Endothelial cell of umbilical vein (primary cell): Measurements from ENCODE around the gene TTBK1.

Experiments used
- EZH2 ChIP-seq: IDR thresholded peaks from 2 replicates; pipeline ENCODE4 v1.6.1; 2012; ENCODE audit warnings: borderline replicate concordance, low read depth, mild to moderate bottlenecking, moderate library complexity, low read length, inconsistent platforms; ENCODE audit not compliant: severe bottlenecking
- FOS ChIP-seq: IDR thresholded peaks from 2 replicates; pipeline ENCODE4 v1.6.1; 2011; ENCODE audit warnings: mild to moderate bottlenecking, low read length, moderate library complexity, borderline replicate concordance; ENCODE audit not compliant: insufficient read depth
- GATA2 ChIP-seq: IDR thresholded peaks from 2 replicates; pipeline ENCODE4 v1.7.0; 2011; ENCODE audit warnings: low read depth, mild to moderate bottlenecking, moderate library complexity, mixed read lengths, low read length; ENCODE audit not compliant: insufficient read length, insufficient read depth
- JUN ChIP-seq: IDR thresholded peaks from 2 replicates; pipeline ENCODE4 v1.6.1; 2011; ENCODE audit warnings: borderline replicate concordance, low read depth; ENCODE audit not compliant: insufficient read length, insufficient read depth
- POLR2A ChIP-seq: IDR thresholded peaks from 2 replicates; pipeline ENCODE4 v1.6.1; 2012; ENCODE audit warnings: low read depth, mild to moderate bottlenecking, control low read depth, low read length
- POLR2AphosphoS5 ChIP-seq: IDR thresholded peaks from 2 replicates; pipeline ENCODE4 v1.6.1; 2012; ENCODE audit warnings: low read depth, mild to moderate bottlenecking, control low read depth, low read length, moderate library complexity; ENCODE audit not compliant: insufficient read depth
- TF ChIP-seq, protein P1 (sequence below), 2 donors: IDR thresholded peaks; 1 replicate in 1 of 2; 2 replicates in 1 of 2; pipeline ENCODE4 v1.5.1; 2011; ENCODE audit warnings: low read length in 2 of 2, mild to moderate bottlenecking in 2 of 2, moderate library complexity in 2 of 2, control low read depth in 1 of 2, inconsistent platforms in 1 of 2, low read depth in 1 of 2; ENCODE audit not compliant: insufficient read depth in 1 of 2; ENCODE audit errors: extremely low read depth in 1 of 2
- TF ChIP-seq, protein P2 (sequence below): IDR thresholded peaks from 2 replicates; pipeline ENCODE4 v1.6.1; 2011; ENCODE audit not compliant: insufficient read depth, insufficient read length

DNA sequence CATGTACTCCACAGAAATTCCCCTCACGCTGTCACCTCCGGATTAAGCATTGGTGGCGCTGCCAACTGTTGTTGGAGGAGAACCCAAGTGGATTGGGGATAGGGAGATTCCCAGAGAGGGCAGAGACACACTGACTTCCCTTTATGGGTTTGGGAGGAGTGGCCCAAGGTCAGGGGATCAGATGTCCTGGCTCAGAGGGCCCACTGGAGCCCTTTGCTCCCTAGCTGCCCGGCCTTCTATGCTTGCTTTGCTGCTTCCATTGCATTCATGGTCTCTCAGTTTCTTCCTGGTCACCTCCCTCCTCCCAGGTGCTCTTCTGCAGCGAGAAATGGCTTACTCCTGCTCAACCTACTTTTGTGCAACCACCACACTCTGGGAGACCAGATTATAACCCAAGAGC lies 46.9 kb upstream of the TTBK1 start:
- TF ChIP-seq, protein P1, sequence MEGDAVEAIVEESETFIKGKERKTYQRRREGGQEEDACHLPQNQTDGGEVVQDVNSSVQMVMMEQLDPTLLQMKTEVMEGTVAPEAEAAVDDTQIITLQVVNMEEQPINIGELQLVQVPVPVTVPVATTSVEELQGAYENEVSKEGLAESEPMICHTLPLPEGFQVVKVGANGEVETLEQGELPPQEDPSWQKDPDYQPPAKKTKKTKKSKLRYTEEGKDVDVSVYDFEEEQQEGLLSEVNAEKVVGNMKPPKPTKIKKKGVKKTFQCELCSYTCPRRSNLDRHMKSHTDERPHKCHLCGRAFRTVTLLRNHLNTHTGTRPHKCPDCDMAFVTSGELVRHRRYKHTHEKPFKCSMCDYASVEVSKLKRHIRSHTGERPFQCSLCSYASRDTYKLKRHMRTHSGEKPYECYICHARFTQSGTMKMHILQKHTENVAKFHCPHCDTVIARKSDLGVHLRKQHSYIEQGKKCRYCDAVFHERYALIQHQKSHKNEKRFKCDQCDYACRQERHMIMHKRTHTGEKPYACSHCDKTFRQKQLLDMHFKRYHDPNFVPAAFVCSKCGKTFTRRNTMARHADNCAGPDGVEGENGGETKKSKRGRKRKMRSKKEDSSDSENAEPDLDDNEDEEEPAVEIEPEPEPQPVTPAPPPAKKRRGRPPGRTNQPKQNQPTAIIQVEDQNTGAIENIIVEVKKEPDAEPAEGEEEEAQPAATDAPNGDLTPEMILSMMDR (IDR thresholded peaks at IDR 0.05; ENCODE audit: extremely low read depth in 1 of 2, insufficient read depth in 1 of 2, low read depth in 1 of 2, low read length in 2 of 2), result no peak
- TF ChIP-seq POLR2A (no peak), POLR2AphosphoS5 (no peak), GATA2 (no peak), JUN (no peak), EZH2 (no peak), FOS (no peak)
- TF ChIP-seq, protein P2, sequence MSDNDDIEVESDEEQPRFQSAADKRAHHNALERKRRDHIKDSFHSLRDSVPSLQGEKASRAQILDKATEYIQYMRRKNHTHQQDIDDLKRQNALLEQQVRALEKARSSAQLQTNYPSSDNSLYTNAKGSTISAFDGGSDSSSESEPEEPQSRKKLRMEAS, result no peak
